Calu3 (cell line): ENCODE data around the gene GORAB. TPM values are rescaled to one million over a fixed set of nuclear protein-coding genes. Genes with fewer than 3 reads are reported as not detected.

ENCODE experiments used
- BruUV-seq: library from RNA; stranded (reverse); fragments of 400-500 nt; replicated peaks from 2 replicates; lab custom pipeline; 2021; lab: Mats Ljungman, UMichigan
- CTCF ChIA-PET: fragments of 300-600 bp; sonication (Branson Sonifier 250); formaldehyde crosslinking; loops from one replicate; lab custom pipeline; 2022; ENCODE audit warnings: antibody characterized with exemption; lab: Charles Lee
- DNase-seq: peaks from one replicate; pipeline ENCODE4 v3.0.0; 2022
- H3K27ac Mint-ChIP-seq: one replicate; pipeline ENCODE4 v1.8.0; 2022; ENCODE audit warnings: mixed read lengths; ENCODE audit not compliant: unreplicated experiment
- H3K27me3 Mint-ChIP-seq: one replicate; pipeline ENCODE4 v1.8.0; 2022; ENCODE audit warnings: mixed read lengths; ENCODE audit not compliant: unreplicated experiment
- H3K36me3 Mint-ChIP-seq: one replicate; pipeline ENCODE4 v1.8.0; 2022; ENCODE audit warnings: mild to moderate bottlenecking, moderate library complexity, mixed read lengths; ENCODE audit not compliant: insufficient read depth, unreplicated experiment
- H3K4me1 Mint-ChIP-seq: one replicate; pipeline ENCODE4 v1.8.0; 2022; ENCODE audit warnings: mild to moderate bottlenecking, low read depth, mixed read lengths; ENCODE audit not compliant: unreplicated experiment
- H3K4me3 Mint-ChIP-seq: one replicate; pipeline ENCODE4 v1.8.0; 2022; ENCODE audit warnings: mild to moderate bottlenecking, low read depth, moderate library complexity, mixed read lengths; ENCODE audit not compliant: unreplicated experiment
- H3K9me3 Mint-ChIP-seq: one replicate; pipeline ENCODE4 v1.8.0; 2022; ENCODE audit warnings: low read depth, mixed read lengths; ENCODE audit not compliant: unreplicated experiment
- intact Hi-C: fragments of 100-400 bp; cut with micrococcal nuclease; formaldehyde crosslinking; loops from one replicate; pipeline ENCODE4 v1.10.0; 2022; ENCODE audit not compliant: unreplicated experiment
- total RNA-seq: library from RNA; stranded (reverse); gene quantifications from 2 replicates; pipeline ENCODE4 v1.2.3, GENCODE V29; 2022
- TF ChIP-seq, protein P1 (sequence below): fragments of 200-600 bp; IDR thresholded peaks from one replicate; pipeline ENCODE4 v1.8.0; 2022; ENCODE audit warnings: antibody characterized with exemption; ENCODE audit not compliant: unreplicated experiment

Gene GORAB
- total RNA-seq, 1 experiment from 2014 or later = 20.5 TPM

DNA sequence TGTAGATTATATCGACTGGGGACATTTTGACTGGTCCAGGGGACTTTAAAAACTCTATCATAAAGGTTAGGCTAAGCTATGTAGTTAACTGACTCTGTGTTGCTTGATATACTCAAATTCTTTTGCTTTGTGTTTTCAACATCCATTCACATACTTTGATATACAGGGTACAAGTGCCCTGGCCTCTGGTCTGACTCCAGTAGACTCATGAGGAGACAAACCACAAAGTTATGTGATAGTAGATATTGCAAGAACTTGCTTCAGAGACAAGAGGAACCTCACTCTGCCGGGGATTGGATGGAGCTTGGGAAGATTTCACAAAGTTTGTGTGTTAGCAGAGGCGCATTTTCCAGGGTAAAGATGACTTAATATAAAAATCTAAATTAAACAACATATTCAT, 1.3 kb downstream of the GORAB start:
- no peak for DNase-seq
- intact Hi-C loops = loop anchor here (2.0 to 10.0 kb wide), 4 partner anchors 38 to 608 kb away; partner anchors contain the start of gene KIFAP3
- Mint-ChIP-seq H3K4me3 (no peak overlapping the region), H3K4me1 (peaks cover 30% of the 10 kb centered on the region), H3K27ac (no peak overlapping the region), H3K9me3 (no peaks in the 10 kb centered on the region), H3K27me3 (no peaks in the 10 kb centered on the region), H3K36me3 (peaks cover 4% of the 10 kb centered on the region)
- no TSS peak for BruUV-seq
- CTCF ChIA-PET = no interaction called here
- TF ChIP-seq, protein P1, sequence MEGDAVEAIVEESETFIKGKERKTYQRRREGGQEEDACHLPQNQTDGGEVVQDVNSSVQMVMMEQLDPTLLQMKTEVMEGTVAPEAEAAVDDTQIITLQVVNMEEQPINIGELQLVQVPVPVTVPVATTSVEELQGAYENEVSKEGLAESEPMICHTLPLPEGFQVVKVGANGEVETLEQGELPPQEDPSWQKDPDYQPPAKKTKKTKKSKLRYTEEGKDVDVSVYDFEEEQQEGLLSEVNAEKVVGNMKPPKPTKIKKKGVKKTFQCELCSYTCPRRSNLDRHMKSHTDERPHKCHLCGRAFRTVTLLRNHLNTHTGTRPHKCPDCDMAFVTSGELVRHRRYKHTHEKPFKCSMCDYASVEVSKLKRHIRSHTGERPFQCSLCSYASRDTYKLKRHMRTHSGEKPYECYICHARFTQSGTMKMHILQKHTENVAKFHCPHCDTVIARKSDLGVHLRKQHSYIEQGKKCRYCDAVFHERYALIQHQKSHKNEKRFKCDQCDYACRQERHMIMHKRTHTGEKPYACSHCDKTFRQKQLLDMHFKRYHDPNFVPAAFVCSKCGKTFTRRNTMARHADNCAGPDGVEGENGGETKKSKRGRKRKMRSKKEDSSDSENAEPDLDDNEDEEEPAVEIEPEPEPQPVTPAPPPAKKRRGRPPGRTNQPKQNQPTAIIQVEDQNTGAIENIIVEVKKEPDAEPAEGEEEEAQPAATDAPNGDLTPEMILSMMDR = no peak

DNA sequence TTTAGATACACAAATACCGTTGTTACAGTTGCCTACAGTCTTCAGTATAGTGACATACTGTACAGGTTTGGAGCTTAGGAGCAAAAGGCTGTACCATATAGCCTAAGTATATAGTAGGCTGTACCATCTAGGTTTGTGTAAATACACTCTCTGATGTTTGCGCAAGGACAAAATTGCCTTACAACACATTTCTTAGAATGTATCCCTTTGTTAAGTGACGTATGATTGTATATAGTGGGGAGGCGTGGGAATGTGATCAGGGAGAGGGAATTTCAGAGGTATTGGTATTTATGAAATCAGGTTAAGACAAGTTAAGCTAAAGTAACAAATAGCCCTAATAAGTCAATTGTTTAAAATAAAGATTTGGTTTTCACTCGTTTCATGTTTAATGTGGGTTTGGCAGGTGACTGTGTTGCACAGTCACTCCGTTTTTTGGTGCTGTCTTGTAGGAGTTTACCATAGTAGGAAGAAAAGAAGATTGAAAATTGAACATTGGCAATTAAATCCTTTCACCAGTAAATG, 2.7 kb downstream of the GORAB start:
- no peak overlapping the region for H3K4me3 Mint-ChIP-seq
- H3K27ac Mint-ChIP-seq = no peak overlapping the region
- H3K4me1 Mint-ChIP-seq = peaks cover 30% of the 10 kb centered on the region
- H3K36me3 Mint-ChIP-seq = peaks cover 5% of the 10 kb centered on the region
- CTCF ChIA-PET = no interaction called here
- no peaks in the 10 kb centered on the region for H3K9me3 Mint-ChIP-seq
- TF ChIP-seq, protein P1 = no peak
- DNase-seq = no peak
- H3K27me3 Mint-ChIP-seq = no peaks in the 10 kb centered on the region
- intact Hi-C loops = loop anchor here (5.0 to 10.0 kb wide), 6 partner anchors 83 to 610 kb away; partner anchors contain the start of gene KIFAP3
- no TSS peak for BruUV-seq

DNA sequence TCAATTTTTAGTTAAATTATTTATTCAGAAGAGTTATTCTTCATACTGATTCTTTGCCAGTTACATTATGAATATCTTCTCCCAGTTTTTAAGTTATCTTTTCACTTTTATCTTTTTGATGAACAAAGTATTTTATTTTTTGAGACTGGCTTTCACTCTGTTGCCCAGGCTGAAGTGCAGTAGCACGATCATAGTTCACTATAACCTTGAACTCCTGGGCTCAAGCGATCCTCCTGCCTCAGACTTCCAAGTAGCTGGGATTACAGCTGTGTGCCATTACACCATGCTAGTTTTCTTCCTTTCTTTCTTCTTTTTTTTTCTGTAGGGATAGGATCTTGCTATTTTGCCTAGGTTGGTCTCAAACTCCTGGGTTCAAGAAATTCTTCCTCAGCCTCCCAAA, 3.5 kb downstream of the GORAB start:
- Mint-ChIP-seq H3K4me3 (no peak overlapping the region), H3K4me1 (peaks cover 30% of the 10 kb centered on the region), H3K36me3 (peaks cover 12% of the 10 kb centered on the region), H3K27ac (no peak overlapping the region), H3K27me3 (no peaks in the 10 kb centered on the region), H3K9me3 (no peaks in the 10 kb centered on the region)
- TF ChIP-seq, protein P1 = no peak
- intact Hi-C loops = loop anchor here (5.0 to 10.0 kb wide), 6 partner anchors 82 to 611 kb away; partner anchors contain the start of gene KIFAP3
- no TSS peak for BruUV-seq
- CTCF ChIA-PET = no interaction called here
- DNase-seq = no peak

DNA sequence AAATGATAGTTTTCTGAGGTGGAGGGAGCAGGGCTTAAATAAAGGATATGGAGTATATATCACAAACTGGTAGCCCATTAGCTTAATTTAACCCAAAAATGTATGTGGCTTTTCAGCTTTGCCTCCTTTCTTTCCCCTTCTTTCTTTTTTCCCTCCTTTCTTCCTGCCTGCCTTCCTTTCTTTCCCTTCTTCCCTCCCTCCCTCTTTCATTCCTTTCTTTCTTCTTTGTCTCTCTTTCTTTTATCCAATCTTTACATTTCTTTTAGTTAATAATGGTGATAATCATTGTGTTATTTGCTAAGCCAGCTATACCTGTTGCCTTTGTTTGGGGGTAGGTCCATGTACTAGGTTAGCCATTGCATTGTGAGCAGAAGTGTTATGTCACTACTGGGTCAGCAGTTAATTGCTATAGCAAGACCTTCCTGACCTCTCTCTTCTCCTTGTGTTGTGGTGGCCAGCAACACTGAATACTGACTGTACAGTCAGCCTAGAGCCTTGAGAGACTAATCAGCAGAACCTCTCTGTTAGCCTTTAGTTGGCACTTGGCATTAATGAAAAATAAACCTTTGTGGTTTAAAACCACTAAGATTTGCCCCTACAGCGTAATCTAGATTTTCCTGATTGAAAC, 5.1 kb downstream of the GORAB start:
- BruUV-seq = no TSS peak
- TF ChIP-seq, protein P1 = no peak
- Mint-ChIP-seq H3K27ac (peak overlapping the region; percentile 66), H3K27me3 (no peaks in the 10 kb centered on the region), H3K9me3 (no peaks in the 10 kb centered on the region), H3K4me1 (peaks cover 30% of the 10 kb centered on the region), H3K4me3 (peak overlapping the region; percentile 16), H3K36me3 (peaks cover 26% of the 10 kb centered on the region)
- intact Hi-C loops = loop anchor here (5.0 to 10.0 kb wide), 6 partner anchors 80 to 612 kb away; partner anchors contain the start of gene KIFAP3
- CTCF ChIA-PET = interaction anchor here (1.1 kb wide), 1 partner anchor 271 kb away, joined by 5 read pairs; no protein-coding TSS in a partner anchor
- peak; percentile 12 for DNase-seq
